ENCODE measurements around the gene PLEKHA4. TPM values are rescaled to one million over a fixed set of nuclear protein-coding genes. Genes with fewer than 3 reads are reported as not detected.

Gene PLEKHA4
- total and polyA plus RNA-seq, 9 of the 15 experiments (the other 6 are each of a cell fraction or from before 2014, with no cell fraction given), result 0.07 to 30.8 (median 11.4) TPM

- TF ChIP-seq ATF3 (IDR thresholded peaks at IDR 0.05), result peak; percentile 95
- no peak; the same call in 1 of the 2 replicates for TF ChIP-seq ATF3 (CRISPR knock-in tag; conservative IDR thresholded peaks at IDR 0.05)
- peak; percentile 36; the same call in 1 of the 2 replicates for TF ChIP-seq KAT7 (CRISPR knock-in tag; IDR thresholded peaks at IDR 0.05; ENCODE audit: borderline replicate concordance)
- no peak for TF ChIP-seq YY1 (IDR thresholded peaks at IDR 0.05; ENCODE audit: borderline replicate concordance in 1 of 3, control insufficient read depth in 1 of 3, extremely low read depth in 1 of 3, insufficient read depth in 3 of 3, insufficient read length in 1 of 3, insufficient replicate concordance in 2 of 3, low read depth in 1 of 3, low read length in 2 of 3)
- peak; percentile 2 for TF ChIP-seq KDM5B (IDR thresholded peaks at IDR 0.05; ENCODE audit: insufficient replicate concordance, low read depth, low read length)
- TF ChIP-seq TBL1XR1 (IDR thresholded peaks at IDR 0.05; ENCODE audit: low read length in 2 of 2), result 0 out of 4 replicates have a peak, but pooled peaks of 1 of the 2 experiments have one; percentile 36
- TF ChIP-seq PRDM10 (IDR thresholded peaks at IDR 0.05; ENCODE audit: partially characterized antibody), result peak; percentile 57
- TF ChIP-seq LEF1 (IDR thresholded peaks at IDR 0.05), result no peak
- TF ChIP-seq MAZ (CRISPR knock-in tag; conservative IDR thresholded peaks at IDR 0.05 in 1 of 2, IDR thresholded peaks at IDR 0.05 in 1 of 2), result peak in 1 of 2 experiments; percentile 41; a peak in 2 of 4 replicates
- no peak for TF ChIP-seq SMARCC2 (IDR thresholded peaks at IDR 0.05; ENCODE audit: low read depth)
- TF ChIP-seq HNRNPUL1 (IDR thresholded peaks at IDR 0.05; ENCODE audit: low read length), result no peak
- peak; percentile 46 to 77; a peak in 3 of 4 replicates for TF ChIP-seq MNT (conservative IDR thresholded peaks at IDR 0.05)
- no peak for TF ChIP-seq ZNF324 (CRISPR knock-in tag; IDR thresholded peaks at IDR 0.05)
- no peak for TF ChIP-seq HCFC1 (IDR thresholded peaks at IDR 0.05; ENCODE audit: low read depth, low read length)
- TF ChIP-seq TCF3 (CRISPR knock-in tag; IDR thresholded peaks at IDR 0.05), result no peak
- TF ChIP-seq NCOR1 (IDR thresholded peaks at IDR 0.05), result no peak
- TF ChIP-seq ZC3H8 (IDR thresholded peaks at IDR 0.05), result no peak
- TF ChIP-seq MYNN (IDR thresholded peaks at IDR 0.05), result no peak
- TF ChIP-seq MYNN (CRISPR knock-in tag; IDR thresholded peaks at IDR 0.05), result no peak
- TF ChIP-seq NEUROD1 (IDR thresholded peaks at IDR 0.05; ENCODE audit: borderline replicate concordance, low read depth, low read length, partially characterized antibody), result peak; percentile 15
- TF ChIP-seq GTF2A2 (tag; IDR thresholded peaks at IDR 0.05), result no peak
- TF ChIP-seq TCF7L2 (IDR thresholded peaks at IDR 0.05; ENCODE audit: low read depth, low read length), result no peak
Observed at GRCh38 chr19:48859711-48860572, 8.5 kb downstream of the PLEKHA4 start (continued).
